Measurements from ENCODE around the gene MDFIC2. TPM values are rescaled to one million over a fixed set of nuclear protein-coding genes. Genes with fewer than 3 reads are reported as not detected.

MDFIC2 gene
- total and polyA plus RNA-seq, 2 of the 13 experiments (the other 11 are each of a cell fraction or from before 2014, with no cell fraction given), result not detected

DNA sequence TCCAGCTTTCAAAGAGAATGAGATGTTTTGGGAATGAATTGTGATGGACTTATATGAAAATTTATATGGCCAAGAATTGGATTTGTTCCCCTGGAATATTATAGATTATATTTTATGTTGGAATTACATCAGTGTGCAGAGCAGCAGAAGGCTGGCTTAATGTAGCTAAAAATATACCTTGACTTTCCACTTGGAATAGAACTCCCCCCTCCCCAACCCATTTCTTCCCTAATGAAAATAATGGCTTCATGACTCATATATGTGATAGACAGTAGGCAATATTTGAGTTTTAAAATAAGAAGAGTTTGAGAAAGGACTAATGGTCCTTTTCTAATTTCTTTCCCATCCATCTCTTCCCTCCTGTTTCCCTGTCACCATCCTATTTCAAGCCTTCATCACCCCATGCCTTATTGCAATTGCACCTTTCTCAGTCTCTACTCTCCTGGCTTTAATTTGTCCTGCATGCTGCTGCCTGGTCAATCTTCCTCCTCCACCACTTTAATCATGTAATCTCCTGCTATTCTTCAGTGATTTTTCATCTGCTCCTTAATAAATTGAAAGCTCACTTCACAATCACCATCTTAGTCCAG lies 122.5 kb downstream of the MDFIC2 start:
- FAIRE-seq (no peak), DNase-seq (ENCODE audit: low spot score) (no peak), ATAC-seq (no peak)
- Histone ChIP-seq H2AFZ (ENCODE audit: low read length) (no peak overlapping the region), H3K27me3 (ENCODE audit: control insufficient read depth in 1 of 2, insufficient read depth in 2 of 2, low read length in 2 of 2) (no peaks in the 10 kb centered on the region), H3K9me3 (ENCODE audit: low read length) (no peaks in the 10 kb centered on the region), H3K4me2 (ENCODE audit: low read depth, low read length) (no peak overlapping the region), H3K4me3 (replicated peaks in 1 of 3; ENCODE audit: insufficient read depth in 1 of 3, low read depth in 2 of 3, low read length in 3 of 3) (no peak overlapping the region), H3K9ac (ENCODE audit: insufficient read depth, low read depth, low read length) (no peak overlapping the region), H3K4me1 (ENCODE audit: insufficient read depth, low read length) (no peaks in the 10 kb centered on the region), H3K79me2 (ENCODE audit: insufficient read depth, low read length) (no peaks in the 10 kb centered on the region), H3K36me3 (replicated peaks in 1 of 2; ENCODE audit: control insufficient read depth in 1 of 2, insufficient read depth in 2 of 2, low read length in 2 of 2) (no peaks in the 10 kb centered on the region), H3K27ac (ENCODE audit: extremely low read length, insufficient read depth, low read length) (no peak overlapping the region), H4K20me1 (ENCODE audit: insufficient read depth, low read length) (no peaks in the 10 kb centered on the region)
- no peak for TF ChIP-seq ZFP36 (IDR thresholded peaks at IDR 0.05; ENCODE audit: borderline replicate concordance, low read depth, low read length, partially characterized antibody)
- TF ChIP-seq ZNF790 (CRISPR knock-in tag; IDR thresholded peaks at IDR 0.05; ENCODE audit: borderline replicate concordance), result no peak
- no peak for TF ChIP-seq ZSCAN29 (CRISPR knock-in tag; conservative IDR thresholded peaks at IDR 0.05)
- TF ChIP-seq KDM3A (CRISPR knock-in tag; IDR thresholded peaks at IDR 0.05; ENCODE audit: low read depth), result no peak
- TF ChIP-seq PHB2 (IDR thresholded peaks at IDR 0.05; ENCODE audit: partially characterized antibody), result no peak
- TF ChIP-seq TEAD2 (CRISPR knock-in tag; IDR thresholded peaks at IDR 0.05), result no peak
- no peak for TF ChIP-seq ZEB1 (IDR thresholded peaks at IDR 0.05; ENCODE audit: insufficient replicate concordance, low read depth)
- no peak for TF ChIP-seq ZNF563 (CRISPR knock-in tag; IDR thresholded peaks at IDR 0.05)
- no peak for TF ChIP-seq HDAC6 (IDR thresholded peaks at IDR 0.05; ENCODE audit: low read depth, low read length)
- TF ChIP-seq SIN3B (IDR thresholded peaks at IDR 0.05; ENCODE audit: low read length), result no peak
- TF ChIP-seq ATF7-NPFF (CRISPR knock-in tag; IDR thresholded peaks at IDR 0.05; ENCODE audit: low read depth), result no peak
- TF ChIP-seq, protein P1, sequence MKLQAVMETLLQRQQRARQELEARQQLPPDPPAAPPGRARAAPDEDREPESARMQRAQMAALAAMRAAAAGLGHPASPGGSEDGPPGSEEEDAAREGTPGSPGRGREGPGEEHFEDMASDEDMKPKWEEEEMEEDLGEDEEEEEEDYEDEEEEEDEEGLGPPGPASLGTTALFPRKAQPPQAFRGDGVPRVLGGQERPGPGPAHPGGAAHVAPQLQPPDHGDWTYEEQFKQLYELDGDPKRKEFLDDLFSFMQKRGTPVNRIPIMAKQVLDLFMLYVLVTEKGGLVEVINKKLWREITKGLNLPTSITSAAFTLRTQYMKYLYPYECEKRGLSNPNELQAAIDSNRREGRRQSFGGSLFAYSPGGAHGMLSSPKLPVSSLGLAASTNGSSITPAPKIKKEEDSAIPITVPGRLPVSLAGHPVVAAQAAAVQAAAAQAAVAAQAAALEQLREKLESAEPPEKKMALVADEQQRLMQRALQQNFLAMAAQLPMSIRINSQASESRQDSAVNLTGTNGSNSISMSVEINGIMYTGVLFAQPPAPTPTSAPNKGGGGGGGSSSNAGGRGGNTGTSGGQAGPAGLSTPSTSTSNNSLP (IDR thresholded peaks at IDR 0.05; ENCODE audit: low read depth, low read length), result no peak
- TF ChIP-seq, protein P2, sequence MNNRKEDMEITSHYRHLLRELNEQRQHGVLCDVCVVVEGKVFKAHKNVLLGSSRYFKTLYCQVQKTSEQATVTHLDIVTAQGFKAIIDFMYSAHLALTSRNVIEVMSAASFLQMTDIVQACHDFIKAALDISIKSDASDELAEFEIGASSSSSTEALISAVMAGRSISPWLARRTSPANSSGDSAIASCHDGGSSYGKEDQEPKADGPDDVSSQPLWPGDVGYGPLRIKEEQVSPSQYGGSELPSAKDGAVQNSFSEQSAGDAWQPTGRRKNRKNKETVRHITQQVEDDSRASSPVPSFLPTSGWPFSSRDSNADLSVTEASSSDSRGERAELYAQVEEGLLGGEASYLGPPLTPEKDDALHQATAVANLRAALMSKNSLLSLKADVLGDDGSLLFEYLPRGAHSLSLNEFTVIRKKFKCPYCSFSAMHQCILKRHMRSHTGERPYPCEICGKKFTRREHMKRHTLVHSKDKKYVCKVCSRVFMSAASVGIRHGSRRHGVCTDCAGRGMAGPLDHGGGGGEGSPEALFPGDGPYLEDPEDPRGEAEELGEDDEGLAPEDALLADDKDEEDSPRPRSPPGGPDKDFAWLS (CRISPR knock-in tag; IDR thresholded peaks at IDR 0.05; ENCODE audit: borderline replicate concordance), result no peak
- TF ChIP-seq, protein P3, sequence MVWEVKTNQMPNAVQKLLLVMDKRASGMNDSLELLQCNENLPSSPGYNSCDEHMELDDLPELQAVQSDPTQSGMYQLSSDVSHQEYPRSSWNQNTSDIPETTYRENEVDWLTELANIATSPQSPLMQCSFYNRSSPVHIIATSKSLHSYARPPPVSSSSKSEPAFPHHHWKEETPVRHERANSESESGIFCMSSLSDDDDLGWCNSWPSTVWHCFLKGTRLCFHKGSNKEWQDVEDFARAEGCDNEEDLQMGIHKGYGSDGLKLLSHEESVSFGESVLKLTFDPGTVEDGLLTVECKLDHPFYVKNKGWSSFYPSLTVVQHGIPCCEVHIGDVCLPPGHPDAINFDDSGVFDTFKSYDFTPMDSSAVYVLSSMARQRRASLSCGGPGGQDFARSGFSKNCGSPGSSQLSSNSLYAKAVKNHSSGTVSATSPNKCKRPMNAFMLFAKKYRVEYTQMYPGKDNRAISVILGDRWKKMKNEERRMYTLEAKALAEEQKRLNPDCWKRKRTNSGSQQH (CRISPR knock-in tag; IDR thresholded peaks at IDR 0.05; ENCODE audit: low read depth), result no peak
- no peak for TF ChIP-seq ZNF350 (CRISPR knock-in tag; IDR thresholded peaks at IDR 0.05; ENCODE audit: borderline replicate concordance, low read depth)
- no peak for TF ChIP-seq ZFP37 (CRISPR knock-in tag; IDR thresholded peaks at IDR 0.05; ENCODE audit: borderline replicate concordance)
- no peak for TF ChIP-seq CCAR2 (optimal IDR thresholded peaks at IDR 0.05; ENCODE audit: low read depth, low read length)
- no peak for TF ChIP-seq SOX6 (IDR thresholded peaks at IDR 0.05)
- no peak for TF ChIP-seq SOX6 (CRISPR knock-in tag; IDR thresholded peaks at IDR 0.05)
- no TSS peak for BruUV-seq (replicated peaks)
- in situ Hi-C loops (cut with HindIII; ENCODE audit: extremely low pct_ligation_motif_present, low pct_unique_long_range_greater_than_20kb), result no loop called here
- CTCF ChIA-PET (ENCODE audit: low intra/inter-chr PET ratio, low total read pairs), result no interaction called here
- intact Hi-C loops (cut with micrococcal nuclease; ENCODE audit: unreplicated experiment), result no loop called here
- POLR2A ChIA-PET, result no interaction called here
